HG03558 (cell line): ENCODE measurements around the gene LMBR1.
"Not testable (repeated sequence)": the region's sequence is repeated elsewhere in the genome, so short reads cannot be mapped to it uniquely, and the experiment has no call there.

ENCODE experiments used
- ATAC-seq: cut with Tn5 transposase; IDR thresholded peaks from one replicate; pipeline ENCODE4 v1.9.1; 2021; ENCODE audit warnings: moderate number of reproducible peaks; ENCODE audit not compliant: unreplicated experiment; ENCODE audit errors: extremely low read depth

Gene LMBR1

GRCh38 chr7:156907656-156908055 is 14.7 kb upstream of the LMBR1 start:
- ATAC-seq, result no peak

- no peak for ATAC-seq
Measured at GRCh38 chr7:156906200-156906649, 13.2 kb upstream of the LMBR1 start.

GRCh38 chr7:156903232-156903909 is 10.4 kb upstream of the LMBR1 start:
- ATAC-seq, result no peak

GRCh38 chr7:156900093-156900492 is 7.1 kb upstream of the LMBR1 start:
- not testable (repeated sequence) for ATAC-seq

- ATAC-seq, result no peak
Measured at GRCh38 chr7:156898938-156899337, 6.0 kb upstream of the LMBR1 start.

- no peak for ATAC-seq
Measured at GRCh38 chr7:156897673-156898072, 4.7 kb upstream of the LMBR1 start.

GRCh38 chr7:156896388-156897022 is 3.5 kb upstream of the LMBR1 start:
- ATAC-seq, result no peak

GRCh38 chr7:156895024-156895780 is 2.2 kb upstream of the LMBR1 start:
- no peak for ATAC-seq

- ATAC-seq, result no peak
Measured at GRCh38 chr7:156892081-156892800, 742 bp downstream of the LMBR1 start.

GRCh38 chr7:156889746-156890145 is 3.2 kb downstream of the LMBR1 start:
- ATAC-seq, result no peak

GRCh38 chr7:156889089-156889488 is 3.9 kb downstream of the LMBR1 start:
- no peak for ATAC-seq

- no peak for ATAC-seq
Measured at GRCh38 chr7:156886020-156886795, 6.8 kb downstream of the LMBR1 start.

GRCh38 chr7:156881679-156882078 is 11.3 kb downstream of the LMBR1 start:
- ATAC-seq, result no peak

GRCh38 chr7:156875766-156876165 is 17.2 kb downstream of the LMBR1 start:
- no peak for ATAC-seq

- ATAC-seq, result not testable (repeated sequence)
Measured at GRCh38 chr7:156868363-156868762, 24.6 kb downstream of the LMBR1 start.

GRCh38 chr7:156865493-156865892 is 27.5 kb downstream of the LMBR1 start:
- no peak for ATAC-seq

GRCh38 chr7:156862022-156862421 is 31.0 kb downstream of the LMBR1 start:
- ATAC-seq, result not testable (repeated sequence)

- no peak for ATAC-seq
Measured at GRCh38 chr7:156861212-156861611, 31.8 kb downstream of the LMBR1 start.

GRCh38 chr7:156860099-156860498 is 32.9 kb downstream of the LMBR1 start:
- not testable (repeated sequence) for ATAC-seq

- no peak for ATAC-seq
Measured at GRCh38 chr7:156858523-156858922, 34.5 kb downstream of the LMBR1 start.
